Measurements from ENCODE around the gene GSDMA.

Gene GSDMA

GRCh38 chr17:39960524-39961041 is 2.2 kb upstream of the GSDMA start:
- DNase-seq (ENCODE audit: low spot score) = no peak

DNA sequence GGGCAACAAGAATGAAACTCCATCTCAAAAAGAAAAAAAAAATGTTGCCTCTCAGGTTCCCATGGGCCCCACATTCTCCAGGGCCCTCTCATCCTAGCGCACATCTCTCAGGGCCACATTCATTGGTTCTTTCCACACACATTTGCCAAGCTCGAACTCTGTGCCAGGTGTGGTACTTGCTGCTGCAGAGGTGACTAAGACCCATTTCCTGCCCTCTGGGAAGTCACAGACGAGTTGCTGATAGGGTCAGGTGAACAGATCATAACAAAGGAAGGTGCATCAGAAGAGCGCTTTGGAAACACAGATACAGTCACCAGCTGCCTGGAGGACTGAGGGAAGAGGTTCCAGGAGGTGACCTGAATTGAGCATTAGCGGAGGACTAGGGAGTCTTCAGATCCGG is 1.0 kb downstream of the GSDMA start:
- DNase-seq (ENCODE audit: low spot score) = no peak

DNA sequence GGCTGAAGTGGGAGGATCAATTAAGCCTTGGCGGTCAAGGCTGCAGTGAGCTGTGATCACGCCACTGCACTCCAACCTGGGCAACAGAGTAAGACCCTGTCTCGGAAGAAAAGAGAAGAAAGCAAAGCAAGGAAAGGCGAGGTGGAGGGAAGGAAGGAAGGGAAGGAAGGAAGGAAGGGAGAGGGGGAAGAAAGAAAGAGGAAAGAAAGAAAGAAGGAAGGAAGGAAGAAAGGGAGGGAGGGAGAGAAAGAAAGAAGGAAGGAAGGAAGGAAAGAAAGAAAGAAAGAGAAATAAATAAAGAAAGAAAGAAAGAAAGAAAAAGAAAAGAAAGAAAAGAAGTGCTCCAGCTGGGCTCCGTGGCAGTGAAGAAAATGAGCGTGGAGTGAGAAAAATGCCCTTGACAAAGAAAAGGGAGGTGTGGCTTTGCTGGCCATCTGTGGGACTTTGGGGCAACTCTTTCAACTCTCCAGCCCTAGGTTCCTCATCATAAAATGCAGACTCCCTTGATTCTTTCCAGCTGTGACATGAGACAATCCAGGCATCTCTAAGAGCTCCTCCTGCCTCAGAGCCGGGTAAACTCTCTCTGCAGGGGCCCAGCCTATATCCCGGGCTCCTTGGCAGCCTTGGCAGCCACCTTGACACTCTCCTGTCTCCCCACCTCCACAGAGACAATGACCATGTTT is 2.4 kb downstream of the GSDMA start:
- no peak for DNase-seq (ENCODE audit: low spot score)

- no peak for DNase-seq (ENCODE audit: low spot score)
Observed at GRCh38 chr17:39966771-39967170, 4.0 kb downstream of the GSDMA start.

- DNase-seq (ENCODE audit: low spot score) = no peak
Observed at GRCh38 chr17:39968761-39969160, 6.0 kb downstream of the GSDMA start.

- no peak for DNase-seq (ENCODE audit: low spot score)
Observed at GRCh38 chr17:39969375-39969774, 6.6 kb downstream of the GSDMA start.

GRCh38 chr17:39970157-39970692 is 7.4 kb downstream of the GSDMA start:
- DNase-seq (ENCODE audit: low spot score) = no peak

DNA sequence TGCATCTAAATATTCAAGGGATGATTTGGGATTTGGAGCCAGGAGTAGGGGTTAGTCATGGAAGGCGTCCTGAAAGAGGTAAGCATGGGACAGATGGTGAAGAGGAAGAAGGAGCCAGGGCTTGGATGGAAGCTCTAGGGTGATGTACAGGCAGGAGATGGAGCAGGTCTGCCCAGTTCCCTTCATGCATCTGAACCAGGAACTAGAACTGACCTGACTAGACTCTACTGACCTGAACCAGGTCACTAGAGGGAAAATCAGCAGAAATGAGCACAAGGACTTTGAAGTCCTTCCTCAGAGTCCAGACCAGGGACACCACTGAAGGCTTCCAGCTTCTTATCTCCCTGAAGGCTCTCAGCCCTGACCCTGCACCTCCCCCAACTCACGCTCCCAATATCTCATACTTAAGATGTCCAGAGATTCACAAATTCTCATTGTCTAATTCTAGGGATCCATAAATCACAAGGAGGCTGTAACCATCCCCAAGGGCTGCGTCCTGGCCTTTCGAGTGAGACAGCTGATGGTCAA is 8.3 kb downstream of the GSDMA start:
- DNase-seq (ENCODE audit: low spot score) = no peak

GRCh38 chr17:39972271-39972670 is 9.5 kb downstream of the GSDMA start:
- DNase-seq (ENCODE audit: low spot score) = no peak

- DNase-seq (ENCODE audit: low spot score) = no peak
Observed at GRCh38 chr17:39973496-39973895, 10.7 kb downstream of the GSDMA start.

DNA sequence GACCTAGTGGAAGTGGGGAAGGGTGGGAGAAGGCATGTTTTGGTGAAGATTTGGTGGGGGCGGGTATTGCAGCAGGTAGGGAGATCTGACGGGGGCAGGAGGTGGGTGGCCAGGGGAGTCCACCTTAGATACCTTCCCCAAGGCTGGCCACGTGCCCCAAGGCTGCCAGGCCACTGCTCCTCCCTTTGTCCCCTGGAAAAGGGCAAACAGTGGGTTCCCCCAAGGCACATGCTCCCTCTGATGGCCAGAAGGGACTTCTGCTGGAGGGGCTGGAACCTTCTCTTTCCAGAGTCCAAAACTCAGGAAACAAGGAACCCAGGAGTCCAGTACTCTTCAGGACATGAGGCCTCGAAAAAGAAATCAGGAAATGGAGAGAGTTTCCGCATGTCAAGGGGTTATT is 11.6 kb downstream of the GSDMA start:
- no peak for DNase-seq (ENCODE audit: low spot score)

- DNase-seq (ENCODE audit: low spot score) = no peak
Observed at GRCh38 chr17:39975801-39976200, 13.0 kb downstream of the GSDMA start.

DNA sequence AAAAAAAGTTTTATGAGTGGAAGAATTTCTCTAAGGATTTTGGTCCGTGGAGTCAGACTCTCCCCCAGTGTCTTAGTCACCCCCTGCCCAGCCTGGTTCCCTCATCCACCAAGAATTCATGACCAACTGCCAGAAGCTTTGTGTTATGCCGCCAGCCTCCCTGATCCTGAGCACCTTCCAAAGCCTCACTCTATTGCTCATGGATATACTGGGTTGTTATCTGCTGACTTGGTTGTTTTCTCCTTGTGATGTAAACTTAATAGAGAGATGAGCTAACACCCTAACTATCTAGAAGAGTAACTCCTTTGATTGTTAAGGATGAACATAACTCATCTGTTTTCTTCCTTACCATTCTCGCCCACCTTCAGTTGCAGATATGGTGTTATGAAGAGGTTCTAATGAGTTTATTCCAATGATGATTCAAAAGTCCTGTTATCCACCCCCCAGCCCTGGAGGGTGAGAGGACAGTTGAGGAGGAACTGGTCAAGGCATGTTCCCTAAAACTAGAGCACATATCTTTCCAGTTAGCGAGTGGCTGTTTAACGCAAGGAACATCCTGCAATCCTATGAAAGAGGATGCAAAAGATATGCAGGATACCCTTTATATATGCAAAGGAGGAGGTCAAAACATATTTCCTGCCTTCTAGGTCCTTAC is 16.3 kb downstream of the GSDMA start:
- DNase-seq (ENCODE audit: low spot score) = no peak

DNA sequence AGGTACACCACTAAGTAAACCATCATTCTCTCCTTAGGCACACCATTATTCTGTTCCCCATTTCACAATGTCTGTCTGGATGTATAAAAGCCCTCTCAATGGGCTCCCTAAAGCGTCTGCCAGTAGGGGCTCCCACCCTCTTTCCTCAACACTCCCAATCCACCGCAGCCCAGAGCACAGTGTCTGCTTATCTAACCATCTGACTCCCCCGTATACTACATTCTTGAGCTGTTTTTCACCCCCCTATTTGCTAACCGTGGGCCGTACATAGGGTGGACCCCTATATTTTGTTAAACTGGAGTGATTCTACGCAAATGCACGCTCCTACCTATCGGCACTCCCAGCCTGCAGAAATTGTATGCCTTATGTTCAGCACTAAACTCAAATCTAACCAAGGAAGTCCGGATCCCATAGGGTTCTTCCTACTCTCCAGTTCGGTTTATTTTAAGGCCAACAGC is 17.1 kb downstream of the GSDMA start:
- DNase-seq (ENCODE audit: low spot score) = peak; percentile 10

- DNase-seq (ENCODE audit: low spot score) = peak; percentile 87
Observed at GRCh38 chr17:39980351-39981206, 17.8 kb downstream of the GSDMA start, which contains the start of gene PSMD3. PSMD3 (plus strand) TSS chr17:39980807; CDS start chr17:39980971, 164 bp downstream.

GRCh38 chr17:39981207-39981741 is 18.5 kb downstream of the GSDMA start:
- DNase-seq (ENCODE audit: low spot score) = peak; percentile 10

GRCh38 chr17:39981766-39982375 is 19.1 kb downstream of the GSDMA start:
- DNase-seq (ENCODE audit: low spot score) = no peak

- DNase-seq (ENCODE audit: low spot score) = no peak
Observed at GRCh38 chr17:39988206-39988810, 25.5 kb downstream of the GSDMA start.

DNA sequence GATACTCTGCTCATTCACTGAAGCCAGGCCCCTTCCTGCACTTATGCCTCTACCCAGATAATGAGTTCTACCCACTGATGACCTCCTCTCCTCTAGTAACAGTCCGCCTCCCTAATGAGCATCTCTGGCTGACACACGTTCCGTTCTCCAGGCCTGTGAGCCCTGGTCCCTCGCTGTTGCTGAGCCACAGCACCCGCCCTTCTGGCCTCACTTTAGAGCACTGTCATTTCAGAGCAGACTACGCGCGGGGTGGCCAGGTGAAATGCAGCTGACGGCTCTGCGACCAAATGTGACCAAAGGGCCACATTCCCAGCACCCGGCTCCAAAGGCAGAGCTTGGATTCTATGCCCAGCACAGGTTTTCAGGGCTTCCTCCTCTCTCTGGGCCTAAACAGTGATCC is 31.6 kb downstream of the GSDMA start:
- DNase-seq (ENCODE audit: low spot score) = no peak

- no peak for DNase-seq (ENCODE audit: low spot score)
Observed at GRCh38 chr17:39995438-39995837, 32.6 kb downstream of the GSDMA start.

DNA sequence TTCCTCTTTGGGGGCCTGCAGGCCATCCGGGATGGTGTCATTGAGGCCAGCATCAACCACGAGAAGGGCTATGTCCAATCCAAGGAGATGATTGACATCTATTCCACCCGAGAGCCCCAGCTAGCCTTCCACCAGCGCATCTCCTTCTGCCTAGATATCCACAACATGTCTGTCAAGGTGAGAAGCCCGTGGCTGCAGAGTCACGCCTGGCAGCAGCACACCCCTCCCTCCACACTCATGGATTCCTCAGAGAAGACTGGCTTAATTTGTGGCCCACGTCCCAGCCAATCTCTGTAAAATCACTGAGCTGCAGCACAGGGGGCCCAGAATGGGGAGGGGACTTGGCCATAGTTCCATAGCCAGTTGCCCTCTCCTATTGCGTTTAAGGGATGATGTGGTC is 33.4 kb downstream of the GSDMA start:
- no peak for DNase-seq (ENCODE audit: low spot score)

Measured in HuH-7 (cell line).